Left ventricle myocardium superior (tissue), 1 donor: ENCODE results near the gene LFNG. TPM values are rescaled to one million over a fixed set of nuclear protein-coding genes. Genes with fewer than 3 reads are reported as not detected.

Experiments
- ATAC-seq: fragments of 200-7000 bp; cut with Tn5 transposase; one replicate; pipeline ENCODE4 v1.9.1; 2020; ENCODE audit warnings: mild to moderate bottlenecking, moderate library complexity
- DNase-seq: peaks from one replicate; pipeline ENCODE4 v3.0.0-alpha.2; 2020
- intact Hi-C: fragments of 100-400 bp; cut with micrococcal nuclease; formaldehyde crosslinking; loops from one replicate; pipeline ENCODE4 v1.11.0; 2022
- long read RNA-seq: library from polyadenylated mRNA; unstranded; transcript quantifications from one replicate; pipeline ENCODE4 v2.0.0, GENCODE V29; 2021
- total RNA-seq: library from RNA; stranded (reverse); fragmentation: NEBNext Ultra II Directional; extraction: Animal tissue kit (Norgen Biotek cat#: 25700); gene quantifications from one replicate; pipeline ENCODE4 v1.2.1, GENCODE V29; 2021
- donor health status: DM: no; HTN: yes; CAD: no; lungs with severe emphysema.

LFNG gene
- 6.4 TPM for total RNA-seq
- long read RNA-seq, partial matches to known transcripts: 0 of 2 reads
- long read RNA-seq, other reads (novel, unspliced or antisense): 1 of 2 reads

GRCh38 chr7:2519119-2519930 lies at the start of gene LFNG:
LFNG (plus strand) TSS chr7:2519774; CDS start chr7:2519862, 88 bp downstream.
- intact Hi-C loops: no loop called here
- ATAC-seq: peak; percentile 90

GRCh38 chr7:2470204-2471021 lies 49.2 kb upstream of the LFNG start:
- ATAC-seq: no peak
- DNase-seq: no peak
- intact Hi-C loops: loop anchor here (10.0 kb wide), 1 partner anchor 94 kb away; no protein-coding TSS in a partner anchor

More at GRCh38 chr7:2519119-2519930, at the start of gene LFNG:
- DNase-seq: peak; percentile 95

- intact Hi-C loops: loop anchor here (10.0 kb wide), 1 partner anchor 94 kb away; no protein-coding TSS in a partner anchor
- DNase-seq: no peak
- peak; percentile 39 for ATAC-seq
Measured at GRCh38 chr7:2471022-2471329, 48.6 kb upstream of the LFNG start.

GRCh38 chr7:2471396-2471795 lies 48.2 kb upstream of the LFNG start:
- ATAC-seq (peak; percentile 77), DNase-seq (peak; percentile 79)
- intact Hi-C loops: loop anchor here (10.0 kb wide), 1 partner anchor 93 kb away; no protein-coding TSS in a partner anchor

- ATAC-seq: no peak
- no peak for DNase-seq
- intact Hi-C loops: loop anchor here (10.0 kb wide), 1 partner anchor 92 kb away; no protein-coding TSS in a partner anchor
Measured at GRCh38 chr7:2472739-2473138, 46.8 kb upstream of the LFNG start.

GRCh38 chr7:2473496-2474180 lies 45.9 kb upstream of the LFNG start:
- intact Hi-C loops: loop anchor here (10.0 kb wide), 1 partner anchor 91 kb away; no protein-coding TSS in a partner anchor
- DNase-seq (no peak), ATAC-seq (no peak)

- intact Hi-C loops: loop anchor here (10.0 kb wide), 1 partner anchor 91 kb away; no protein-coding TSS in a partner anchor
- DNase-seq: no peak
- no peak for ATAC-seq
Measured at GRCh38 chr7:2474224-2474623, 45.4 kb upstream of the LFNG start.

- intact Hi-C loops: loop anchor here (10.0 kb wide), 1 partner anchor 90 kb away; no protein-coding TSS in a partner anchor
- DNase-seq: no peak
Measured at GRCh38 chr7:2474813-2475677, 44.5 kb upstream of the LFNG start.

GRCh38 chr7:2475678-2476015 lies 43.9 kb upstream of the LFNG start:
- no peak for DNase-seq
- intact Hi-C loops: loop anchor here (10.0 kb wide), 1 partner anchor 89 kb away; no protein-coding TSS in a partner anchor
- no peak for ATAC-seq

More at GRCh38 chr7:2474813-2475677, 44.5 kb upstream of the LFNG start:
- no peak for ATAC-seq

- ATAC-seq (no peak), DNase-seq (no peak)
- intact Hi-C loops: loop anchor here (10.0 kb wide), 1 partner anchor 89 kb away; no protein-coding TSS in a partner anchor
Measured at GRCh38 chr7:2476298-2476697, 43.3 kb upstream of the LFNG start, which contains the start of gene GRIFIN. GRIFIN (minus strand) TSS chr7:2476398; CDS start chr7:2476383, 15 bp downstream.

GRCh38 chr7:2476776-2477446 lies 42.7 kb upstream of the LFNG start:
- intact Hi-C loops: loop anchor here (10.0 kb wide), 1 partner anchor 88 kb away; no protein-coding TSS in a partner anchor
- DNase-seq: no peak

GRCh38 chr7:2477447-2478398 lies 41.9 kb upstream of the LFNG start:
- ATAC-seq: peak; percentile 85
- DNase-seq: peak; percentile 80
- intact Hi-C loops: loop anchor here (10.0 kb wide), 1 partner anchor 87 kb away; no protein-coding TSS in a partner anchor

More at GRCh38 chr7:2476776-2477446, 42.7 kb upstream of the LFNG start:
- ATAC-seq: no peak

GRCh38 chr7:2478399-2478785 lies 41.2 kb upstream of the LFNG start:
- intact Hi-C loops: loop anchor here (10.0 kb wide), 1 partner anchor 86 kb away; no protein-coding TSS in a partner anchor
- DNase-seq (peak; percentile 82), ATAC-seq (peak; percentile 81)

- intact Hi-C loops: loop anchor here (10.0 kb wide), 1 partner anchor 86 kb away; no protein-coding TSS in a partner anchor
- ATAC-seq (peak; percentile 3), DNase-seq (peak; percentile 53)
Measured at GRCh38 chr7:2478800-2479199, 40.8 kb upstream of the LFNG start.

- DNase-seq: no peak
- intact Hi-C loops: loop anchor here (10.0 kb wide), 1 partner anchor 85 kb away; no protein-coding TSS in a partner anchor
- no peak for ATAC-seq
Measured at GRCh38 chr7:2479276-2480069, 40.1 kb upstream of the LFNG start.
